ENCODE data around the gene RARA.

RARA gene

GRCh38 chr17:40307001-40307730 lies 1.8 kb upstream of the RARA start:
- peaks cover 12 to 27% of the 10 kb centered on the region in 2 experiments for H3K36me3 ChIP-seq (ENCODE audit: control insufficient read depth in 2 of 2, insufficient read depth in 1 of 2, low read length in 2 of 2)
- POLR2A ChIA-PET: interaction anchor here (0.6 to 3.3 kb wide), 12 partner anchors 9 to 194 kb away, joined by 3 to 43 read pairs (median 6); partner anchors contain the start of genes CDC6 and TOP2A
- H3K4me3 ChIP-seq (ENCODE audit: low read depth, low read length): no peak overlapping the region
- no peaks in the 10 kb centered on the region for H3K9me3 ChIP-seq (ENCODE audit: control insufficient read depth, insufficient read depth, low read depth, low read length)
- H3K27ac ChIP-seq (ENCODE audit: extremely low read depth, low read depth, low read length): peak overlapping the region; percentile 70
- H3K4me1 ChIP-seq (ENCODE audit: control insufficient read depth, insufficient read depth, low read length): peaks cover 31% of the 10 kb centered on the region
- CTCF ChIA-PET: interaction anchor here (0.5 to 16.6 kb wide), 14 partner anchors 11 to 272 kb away, joined by 3 to 453 read pairs (median 6); partner anchors contain the start of genes GJD3 and WIPF2
- TF ChIP-seq ZNF660 (tag by site-specific recombination; IDR thresholded peaks at IDR 0.05): peak; percentile 46; the same call in 1 of the 2 replicates
- no peak for TF ChIP-seq ZNF513 (tag by site-specific recombination; IDR thresholded peaks at IDR 0.05)
- TF ChIP-seq ZNF501 (tag by site-specific recombination; IDR thresholded peaks at IDR 0.05): 0 out of 2 replicates have a peak, but pooled peaks have one; percentile 26
- peak; percentile 46 for TF ChIP-seq ZNF629 (tag by site-specific recombination; IDR thresholded peaks at IDR 0.05)
- peak; percentile 98 for TF ChIP-seq GLIS1 (tag by site-specific recombination; IDR thresholded peaks at IDR 0.05)
- TF ChIP-seq ZNF548 (tag by site-specific recombination; IDR thresholded peaks at IDR 0.05): no peak
- TF ChIP-seq ZNF24 (tag by site-specific recombination; IDR thresholded peaks at IDR 0.05): peak; percentile 56; the same call in 1 of the 2 replicates
- TF ChIP-seq, protein P1, sequence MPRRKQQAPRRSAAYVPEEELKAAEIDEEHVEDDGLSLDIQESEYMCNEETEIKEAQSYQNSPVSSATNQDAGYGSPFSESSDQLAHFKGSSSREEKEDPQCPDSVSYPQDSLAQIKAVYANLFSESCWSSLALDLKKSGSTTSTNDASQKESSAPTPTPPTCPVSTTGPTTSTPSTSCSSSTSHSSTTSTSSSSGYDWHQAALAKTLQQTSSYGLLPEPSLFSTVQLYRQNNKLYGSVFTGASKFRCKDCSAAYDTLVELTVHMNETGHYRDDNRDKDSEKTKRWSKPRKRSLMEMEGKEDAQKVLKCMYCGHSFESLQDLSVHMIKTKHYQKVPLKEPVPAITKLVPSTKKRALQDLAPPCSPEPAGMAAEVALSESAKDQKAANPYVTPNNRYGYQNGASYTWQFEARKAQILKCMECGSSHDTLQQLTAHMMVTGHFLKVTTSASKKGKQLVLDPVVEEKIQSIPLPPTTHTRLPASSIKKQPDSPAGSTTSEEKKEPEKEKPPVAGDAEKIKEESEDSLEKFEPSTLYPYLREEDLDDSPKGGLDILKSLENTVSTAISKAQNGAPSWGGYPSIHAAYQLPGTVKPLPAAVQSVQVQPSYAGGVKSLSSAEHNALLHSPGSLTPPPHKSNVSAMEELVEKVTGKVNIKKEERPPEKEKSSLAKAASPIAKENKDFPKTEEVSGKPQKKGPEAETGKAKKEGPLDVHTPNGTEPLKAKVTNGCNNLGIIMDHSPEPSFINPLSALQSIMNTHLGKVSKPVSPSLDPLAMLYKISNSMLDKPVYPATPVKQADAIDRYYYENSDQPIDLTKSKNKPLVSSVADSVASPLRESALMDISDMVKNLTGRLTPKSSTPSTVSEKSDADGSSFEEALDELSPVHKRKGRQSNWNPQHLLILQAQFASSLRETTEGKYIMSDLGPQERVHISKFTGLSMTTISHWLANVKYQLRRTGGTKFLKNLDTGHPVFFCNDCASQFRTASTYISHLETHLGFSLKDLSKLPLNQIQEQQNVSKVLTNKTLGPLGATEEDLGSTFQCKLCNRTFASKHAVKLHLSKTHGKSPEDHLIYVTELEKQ (tag by site-specific recombination; IDR thresholded peaks at IDR 0.05; ENCODE audit: borderline replicate concordance): no peak
- no peak for TF ChIP-seq ZNF510 (tag by site-specific recombination; IDR thresholded peaks at IDR 0.05; ENCODE audit: insufficient replicate concordance)
- peak; percentile 59 for TF ChIP-seq BCL11A (tag by site-specific recombination; IDR thresholded peaks at IDR 0.05; ENCODE audit: low read depth)
- TF ChIP-seq ZNF18 (tag by site-specific recombination; IDR thresholded peaks at IDR 0.05): 0 out of 2 replicates have a peak, but pooled peaks have one; percentile 16
- peak; percentile 88 for TF ChIP-seq ZNF10 (tag by site-specific recombination; IDR thresholded peaks at IDR 0.05)
- TF ChIP-seq ZBTB17 (tag by site-specific recombination; IDR thresholded peaks at IDR 0.05): 0 out of 2 replicates have a peak, but pooled peaks have one; percentile 56
- peak; percentile 35; the same call in 1 of the 2 replicates for TF ChIP-seq OSR2 (tag by site-specific recombination; IDR thresholded peaks at IDR 0.05)
- peak; percentile 94 for TF ChIP-seq ZFHX2 (tag by site-specific recombination; conservative IDR thresholded peaks at IDR 0.05)
- TF ChIP-seq HOXC10 (CRISPR knock-in tag; IDR thresholded peaks at IDR 0.05): no peak
- peak; percentile 70 for TF ChIP-seq ZBTB8A (tag by site-specific recombination; IDR thresholded peaks at IDR 0.05)
- no peak for TF ChIP-seq ZNF768 (tag by site-specific recombination; IDR thresholded peaks at IDR 0.05)
- TF ChIP-seq ZNF561 (tag by site-specific recombination; IDR thresholded peaks at IDR 0.05; ENCODE audit: borderline replicate concordance): 0 out of 2 replicates have a peak, but pooled peaks have one; percentile 22
- 0 out of 2 replicates have a peak, but pooled peaks have one; percentile 40 for TF ChIP-seq ZSCAN30 (tag by site-specific recombination; IDR thresholded peaks at IDR 0.05)
- peak; percentile 74; the same call in 1 of the 2 replicates for TF ChIP-seq ZEB2 (tag by site-specific recombination; IDR thresholded peaks at IDR 0.05)
- peak; percentile 40 for TF ChIP-seq IKZF3 (tag by site-specific recombination; IDR thresholded peaks at IDR 0.05)
- peak; percentile 80 for TF ChIP-seq PRDM1 (tag by site-specific recombination; IDR thresholded peaks at IDR 0.05)
- TF ChIP-seq ZNF843 (tag by site-specific recombination; IDR thresholded peaks at IDR 0.05): peak; percentile 62; the same call in 1 of the 2 replicates
- no peak for TF ChIP-seq ZFP41 (tag by site-specific recombination; IDR thresholded peaks at IDR 0.05; ENCODE audit: borderline replicate concordance)
- TF ChIP-seq, protein P2, sequence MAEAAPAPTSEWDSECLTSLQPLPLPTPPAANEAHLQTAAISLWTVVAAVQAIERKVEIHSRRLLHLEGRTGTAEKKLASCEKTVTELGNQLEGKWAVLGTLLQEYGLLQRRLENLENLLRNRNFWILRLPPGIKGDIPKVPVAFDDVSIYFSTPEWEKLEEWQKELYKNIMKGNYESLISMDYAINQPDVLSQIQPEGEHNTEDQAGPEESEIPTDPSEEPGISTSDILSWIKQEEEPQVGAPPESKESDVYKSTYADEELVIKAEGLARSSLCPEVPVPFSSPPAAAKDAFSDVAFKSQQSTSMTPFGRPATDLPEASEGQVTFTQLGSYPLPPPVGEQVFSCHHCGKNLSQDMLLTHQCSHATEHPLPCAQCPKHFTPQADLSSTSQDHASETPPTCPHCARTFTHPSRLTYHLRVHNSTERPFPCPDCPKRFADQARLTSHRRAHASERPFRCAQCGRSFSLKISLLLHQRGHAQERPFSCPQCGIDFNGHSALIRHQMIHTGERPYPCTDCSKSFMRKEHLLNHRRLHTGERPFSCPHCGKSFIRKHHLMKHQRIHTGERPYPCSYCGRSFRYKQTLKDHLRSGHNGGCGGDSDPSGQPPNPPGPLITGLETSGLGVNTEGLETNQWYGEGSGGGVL (tag by site-specific recombination; IDR thresholded peaks at IDR 0.05): peak; percentile 98
- peak; percentile 76 for TF ChIP-seq GLIS2 (tag by site-specific recombination; IDR thresholded peaks at IDR 0.05)
- TF ChIP-seq ZNF26 (tag by site-specific recombination; IDR thresholded peaks at IDR 0.05): no peak
